Right cardiac atrium (tissue), 5 donors: Measurements from ENCODE around the gene MTMR2. TPM values are rescaled to one million over a fixed set of nuclear protein-coding genes. Genes with fewer than 3 reads are reported as not detected.

Experiments
- ATAC-seq, 2 donors: fragments of 200-7000 bp; cut with Tn5 transposase; one replicate each; pipeline versions ENCODE4 v1.8.0 to v1.9.1; 2020; ENCODE audit warnings: moderate library complexity in 2 of 2, mild to moderate bottlenecking in 1 of 2
- DNase-seq, 3 donors: peaks; one replicate each; pipeline ENCODE4 v3.0.0-alpha.2; 2020
- H3K27ac ChIP-seq: one replicate; pipeline ENCODE4 v1.5.1; 2013; ENCODE audit warnings: mild to moderate bottlenecking, low read length, control low read depth, moderate library complexity
- H3K27me3 ChIP-seq: one replicate; pipeline ENCODE4 v1.6.1; 2013; ENCODE audit not compliant: control insufficient read depth, insufficient read depth
- H3K4me1 ChIP-seq: one replicate; pipeline ENCODE4 v1.6.1; 2013; ENCODE audit warnings: low read length; ENCODE audit not compliant: control insufficient read depth, insufficient read depth
- H3K4me3 ChIP-seq: one replicate; pipeline ENCODE4 v1.5.1; 2013; ENCODE audit warnings: low read length, control low read depth
- H3K9me3 ChIP-seq: one replicate; pipeline ENCODE4 v1.6.1; 2013; ENCODE audit warnings: low read length; ENCODE audit not compliant: control insufficient read depth
- WGBS: extraction: QIAGEN DNeasy Blood & Tissue Kit; methylation state at CpG from one replicate; pipeline ENCODE4 v1.1.7; 2013; 5-methylcytosine and 5-hydroxymethylcytosine counted together
- intact Hi-C, 4 donors: fragments of 100-400 bp; cut with DNase I; formaldehyde crosslinking; loops; one replicate each; pipeline versions ENCODE4 v1.11.0 to v1.14.0; 2022 to 2023
- long read RNA-seq, 4 donors: library from polyadenylated mRNA; unstranded; transcript quantifications; one replicate each; pipeline ENCODE4 v2.0.0, GENCODE V29; 2020 to 2021
- polyA plus RNA-seq: library from polyadenylated mRNA; stranded (reverse); fragments of 200-250 nt; gene quantifications from one replicate; pipeline ENCODE4 v1.2.3, GENCODE V29; 2013
- total RNA-seq, 4 donors: library from RNA; stranded (reverse); fragmentation: NEBNext Ultra II Directional; extraction: Animal tissue kit (Norgen Biotek cat#: 25700); gene quantifications; one replicate each; pipeline ENCODE4 v1.2.1, GENCODE V29; 2021
- donor health status: healthy with polysubstance abuse.
- donor health status: DM: no; HTN: yes; CAD: no.
- donor health status: DM: no; HTN: no; CAD: no.
- donor health status: DM: no; HTN: yes; CAD: no; lungs with severe emphysema.
- donor health status: DM: yes; HTN: yes; CAD: no.

The MTMR2 gene
- total RNA-seq (10 to 100 TPM; 16.0 to 23.6 (median 19.7) TPM), polyA plus RNA-seq (7.8 TPM)
- long read RNA-seq, donor 1, full-length matches to known transcripts, result 43 of 69 reads
- long read RNA-seq, donor 1, partial matches to known transcripts, result 5 of 69 reads
- long read RNA-seq, donor 1, other reads (novel, unspliced or antisense), result 21 of 69 reads
- long read RNA-seq, donor 2, full-length matches to known transcripts, result 13 of 22 reads
- long read RNA-seq, donor 2, partial matches to known transcripts, result 6 of 22 reads
- long read RNA-seq, donor 2, other reads (novel, unspliced or antisense), result 3 of 22 reads
- long read RNA-seq, donor 3, full-length matches to known transcripts, result 130 of 213 reads
- long read RNA-seq, donor 3, partial matches to known transcripts, result 21 of 213 reads
- long read RNA-seq, donor 3, other reads (novel, unspliced or antisense), result 62 of 213 reads
- long read RNA-seq, donor 4, full-length matches to known transcripts, result 18 of 26 reads
- long read RNA-seq, donor 4, partial matches to known transcripts, result 3 of 26 reads
- long read RNA-seq, donor 4, other reads (novel, unspliced or antisense), result 5 of 26 reads

- Histone ChIP-seq H3K4me3 (peak within 1 kb of the TSS; percentile 92), H3K9me3 (no peaks in the 10 kb centered on the region), H3K4me1 (no peaks in the 10 kb centered on the region), H3K27ac (peak within 1 kb of the TSS; percentile 99), H3K27me3 (no peaks in the 10 kb centered on the region)
- ATAC-seq, result peak; percentile 99 to 100
- intact Hi-C loops, result no loop called here
- DNase-seq, result peak; percentile 86 to 93 (median 92)
- under 1% methylated on average over 49 of the region's 49 CpGs for WGBS
These were observed at the start of gene MTMR2 for GRCh38 chr11:95923728-95924413. Gene MTMR2 (minus strand): TSS chr11:95924107. CDS start chr11:95923954, 153 bp downstream.

- H3K9me3 ChIP-seq, result no peaks in the 10 kb centered on the region
- H3K27me3 ChIP-seq, result no peaks in the 10 kb centered on the region
- WGBS, result 47% methylated on average over 2 of the region's 2 CpGs
- no peaks in the 10 kb centered on the region for H3K4me1 ChIP-seq
- H3K4me3 ChIP-seq, result no peak overlapping the region
- no peak overlapping the region for H3K27ac ChIP-seq
- DNase-seq, result no peak
- ATAC-seq, result no peak
- intact Hi-C loops, result no loop called here
These were observed 48.2 kb upstream of the MTMR2 start for GRCh38 chr11:95972060-95972459.

- H3K27me3 ChIP-seq, result no peaks in the 10 kb centered on the region
- H3K4me1 ChIP-seq, result no peaks in the 10 kb centered on the region
- DNase-seq (no peak), ATAC-seq (no peak)
- intact Hi-C loops, result no loop called here
- H3K4me3 ChIP-seq, result no peak overlapping the region
- no peak overlapping the region for H3K27ac ChIP-seq
- 78% methylated on average over 1 of the region's 1 CpG for WGBS
- no peaks in the 10 kb centered on the region for H3K9me3 ChIP-seq
These were observed 44.7 kb upstream of the MTMR2 start for GRCh38 chr11:95968585-95968984.

- no peak overlapping the region for H3K4me3 ChIP-seq
- WGBS, result 84% methylated on average over 1 of the region's 1 CpG
- no peaks in the 10 kb centered on the region for H3K9me3 ChIP-seq
- intact Hi-C loops, result no loop called here
- no peak for DNase-seq
- H3K4me1 ChIP-seq, result no peaks in the 10 kb centered on the region
- no peak for ATAC-seq
- H3K27ac ChIP-seq, result no peak overlapping the region
- no peaks in the 10 kb centered on the region for H3K27me3 ChIP-seq
These were observed 40.4 kb upstream of the MTMR2 start for GRCh38 chr11:95964281-95964680.

DNA sequence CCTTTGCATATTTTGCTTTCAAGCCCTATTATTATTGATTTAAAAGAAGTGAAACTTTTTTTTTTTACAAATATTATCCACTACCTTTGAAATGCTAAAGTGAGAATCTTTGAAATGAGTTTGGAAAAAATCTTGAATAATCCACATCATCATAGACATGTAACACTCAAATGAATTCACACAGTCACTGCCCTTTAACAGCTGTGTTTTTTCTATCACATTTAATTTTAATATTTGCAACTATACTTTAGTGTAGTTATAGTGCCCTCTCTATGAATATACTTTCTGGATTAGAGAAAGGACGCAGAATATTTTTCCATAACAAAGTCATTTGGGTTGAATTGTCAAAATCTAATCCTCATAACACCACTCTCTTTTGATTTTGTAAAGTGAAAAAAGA is 37.9 kb upstream of the MTMR2 start:
- 99% methylated on average over 1 of the region's 1 CpG for WGBS
- Histone ChIP-seq H3K9me3 (no peaks in the 10 kb centered on the region), H3K27me3 (no peaks in the 10 kb centered on the region), H3K27ac (no peak overlapping the region), H3K4me1 (no peaks in the 10 kb centered on the region), H3K4me3 (no peak overlapping the region)
- intact Hi-C loops, result no loop called here
- DNase-seq (no peak), ATAC-seq (no peak)

DNA sequence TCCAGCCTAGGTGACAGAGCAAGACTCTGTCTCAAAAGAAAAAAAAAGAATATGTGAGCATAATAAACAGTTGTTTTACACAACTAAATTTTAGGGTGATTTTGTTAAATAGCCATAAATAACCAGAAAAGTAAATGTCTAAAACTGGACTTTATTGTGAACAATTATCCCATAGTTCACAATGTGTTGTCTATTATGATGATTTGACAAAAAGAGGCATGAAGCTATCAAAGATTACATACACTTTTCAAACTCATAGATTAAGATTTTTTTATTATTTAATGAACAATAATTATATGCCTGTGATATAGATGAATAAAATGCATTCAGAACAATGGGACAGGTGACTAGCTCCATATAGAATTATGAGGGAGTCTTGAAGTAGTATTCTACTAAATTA is 27.0 kb upstream of the MTMR2 start:
- Histone ChIP-seq H3K4me1 (no peaks in the 10 kb centered on the region), H3K9me3 (no peaks in the 10 kb centered on the region), H3K27me3 (no peaks in the 10 kb centered on the region), H3K27ac (no peak overlapping the region), H3K4me3 (no peak overlapping the region)
- DNase-seq, result no peak
- intact Hi-C loops, result no loop called here
- ATAC-seq, result no peak

- ATAC-seq (no peak), DNase-seq (no peak)
- Histone ChIP-seq H3K4me1 (no peaks in the 10 kb centered on the region), H3K27ac (no peak overlapping the region), H3K4me3 (no peak overlapping the region), H3K27me3 (no peaks in the 10 kb centered on the region), H3K9me3 (no peaks in the 10 kb centered on the region)
- intact Hi-C loops, result no loop called here
- WGBS, result 96% methylated on average over 3 of the region's 3 CpGs
These were observed 24.7 kb upstream of the MTMR2 start for GRCh38 chr11:95948637-95949036.

DNA sequence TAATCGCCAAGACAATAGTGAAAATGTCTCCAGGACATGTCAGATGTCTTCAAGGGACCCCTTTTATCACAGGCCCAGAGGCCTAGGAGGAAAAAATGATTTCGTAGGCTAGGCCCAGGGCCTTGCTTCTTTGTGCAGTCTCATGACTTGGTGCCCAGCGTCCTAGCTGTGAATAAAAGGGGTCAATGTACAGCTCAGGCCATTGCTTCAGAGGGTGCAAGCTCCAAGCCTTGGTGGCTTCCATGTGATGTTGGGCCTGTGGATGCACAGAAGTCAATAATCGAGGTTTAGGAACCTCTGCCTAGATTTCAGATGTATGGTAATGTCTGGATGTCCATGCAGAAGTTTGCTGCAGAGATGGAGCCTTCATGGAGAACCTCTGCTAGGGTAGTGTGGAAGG is 20.7 kb upstream of the MTMR2 start:
- intact Hi-C loops, result no loop called here
- Histone ChIP-seq H3K27ac (no peak overlapping the region), H3K9me3 (no peaks in the 10 kb centered on the region), H3K4me1 (no peaks in the 10 kb centered on the region), H3K27me3 (no peaks in the 10 kb centered on the region), H3K4me3 (no peak overlapping the region)
- DNase-seq, result no peak
- no peak for ATAC-seq
- 89% methylated on average over 4 of the region's 4 CpGs for WGBS

GRCh38 chr11:95943546-95943945 is 19.6 kb upstream of the MTMR2 start:
- intact Hi-C loops, result no loop called here
- no peak overlapping the region for H3K27ac ChIP-seq
- no peak for DNase-seq
- H3K9me3 ChIP-seq, result no peaks in the 10 kb centered on the region
- H3K4me1 ChIP-seq, result no peaks in the 10 kb centered on the region
- WGBS, result 62% methylated on average over 1 of the region's 1 CpG
- no peak overlapping the region for H3K4me3 ChIP-seq
- H3K27me3 ChIP-seq, result no peaks in the 10 kb centered on the region
- no peak for ATAC-seq

DNA sequence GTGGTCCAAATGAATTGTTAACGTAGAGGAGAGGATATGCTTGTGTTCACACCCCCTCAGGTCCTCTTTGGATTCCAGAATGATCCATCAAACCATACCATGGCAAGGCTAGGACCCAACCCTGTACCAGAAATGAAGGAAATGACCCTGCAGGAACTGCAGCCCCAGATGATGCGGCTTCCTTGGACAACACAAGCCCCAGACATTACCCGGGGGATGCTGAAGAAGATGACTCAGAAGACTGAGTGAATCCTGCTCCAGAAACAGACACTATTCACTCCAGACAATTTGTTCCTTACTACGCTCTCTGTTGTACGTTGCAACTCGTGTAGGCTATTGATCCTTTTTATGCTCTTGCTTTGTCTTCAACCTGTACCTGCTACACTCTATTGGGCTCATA is 15.2 kb upstream of the MTMR2 start:
- intact Hi-C loops, result no loop called here
- ATAC-seq (no peak), DNase-seq (no peak)
- H3K9me3 ChIP-seq, result no peaks in the 10 kb centered on the region
- H3K4me1 ChIP-seq, result no peaks in the 10 kb centered on the region
- H3K4me3 ChIP-seq, result no peak overlapping the region
- WGBS, result 89% methylated on average over 6 of the region's 6 CpGs
- no peak overlapping the region for H3K27ac ChIP-seq
- H3K27me3 ChIP-seq, result no peaks in the 10 kb centered on the region

- Histone ChIP-seq H3K27me3 (no peaks in the 10 kb centered on the region), H3K4me1 (no peaks in the 10 kb centered on the region), H3K4me3 (no peak overlapping the region), H3K9me3 (no peaks in the 10 kb centered on the region), H3K27ac (no peak overlapping the region)
- intact Hi-C loops, result no loop called here
- no peak for DNase-seq
- no peak for ATAC-seq
These were observed 13.5 kb upstream of the MTMR2 start for GRCh38 chr11:95937358-95937757.
